Neural progenitor cell (in vitro differentiated cells): ENCODE results near the gene TPSB2.
"Not testable (repeated sequence)": the region's sequence is repeated elsewhere in the genome, so short reads cannot be mapped to it uniquely, and the experiment has no call there.

Experiments used
- EZH2 ChIP-seq: fragments of 200-600 bp; sonication (generic); IDR thresholded peaks from 2 replicates; pipeline ENCODE4 v1.6.1; 2017; ENCODE audit warnings: antibody characterized with exemption, mild to moderate bottlenecking, moderate library complexity
- EZH2phosphoT487 ChIP-seq: fragments of 200-600 bp; sonication (generic); IDR thresholded peaks from 2 replicates; pipeline ENCODE4 v1.6.1; 2017; ENCODE audit warnings: antibody characterized with exemption
- TF ChIP-seq, protein P1 (sequence below): fragments of 200-600 bp; sonication (generic); IDR thresholded peaks from 2 replicates; pipeline ENCODE4 v1.5.1; 2017; ENCODE audit warnings: antibody characterized with exemption, mild to moderate bottlenecking

DNA sequence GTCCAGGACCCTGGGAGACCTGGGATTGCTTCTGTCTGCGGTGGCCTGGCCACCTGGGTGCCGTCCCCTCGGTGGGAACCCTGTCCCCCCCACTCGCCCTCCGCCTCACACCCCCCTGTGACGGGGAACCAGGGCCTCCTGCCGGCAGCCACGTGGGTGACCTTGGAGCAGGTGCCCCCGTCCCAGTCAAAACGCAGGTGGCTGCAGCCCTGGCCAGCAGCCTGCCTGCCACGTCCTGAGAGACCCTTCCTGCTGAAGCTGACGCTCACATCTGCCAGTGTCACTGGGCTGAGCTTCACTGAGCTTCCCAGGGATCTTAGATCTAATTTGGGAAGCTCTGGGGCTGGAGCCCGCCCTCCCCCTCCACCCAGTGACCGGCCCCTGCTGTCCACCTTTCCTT is 3.3 kb downstream of the TPSB2 start:
- TF ChIP-seq, protein P1, sequence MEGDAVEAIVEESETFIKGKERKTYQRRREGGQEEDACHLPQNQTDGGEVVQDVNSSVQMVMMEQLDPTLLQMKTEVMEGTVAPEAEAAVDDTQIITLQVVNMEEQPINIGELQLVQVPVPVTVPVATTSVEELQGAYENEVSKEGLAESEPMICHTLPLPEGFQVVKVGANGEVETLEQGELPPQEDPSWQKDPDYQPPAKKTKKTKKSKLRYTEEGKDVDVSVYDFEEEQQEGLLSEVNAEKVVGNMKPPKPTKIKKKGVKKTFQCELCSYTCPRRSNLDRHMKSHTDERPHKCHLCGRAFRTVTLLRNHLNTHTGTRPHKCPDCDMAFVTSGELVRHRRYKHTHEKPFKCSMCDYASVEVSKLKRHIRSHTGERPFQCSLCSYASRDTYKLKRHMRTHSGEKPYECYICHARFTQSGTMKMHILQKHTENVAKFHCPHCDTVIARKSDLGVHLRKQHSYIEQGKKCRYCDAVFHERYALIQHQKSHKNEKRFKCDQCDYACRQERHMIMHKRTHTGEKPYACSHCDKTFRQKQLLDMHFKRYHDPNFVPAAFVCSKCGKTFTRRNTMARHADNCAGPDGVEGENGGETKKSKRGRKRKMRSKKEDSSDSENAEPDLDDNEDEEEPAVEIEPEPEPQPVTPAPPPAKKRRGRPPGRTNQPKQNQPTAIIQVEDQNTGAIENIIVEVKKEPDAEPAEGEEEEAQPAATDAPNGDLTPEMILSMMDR, result not testable (repeated sequence)
- TF ChIP-seq EZH2, EZH2phosphoT487: not testable (repeated sequence)
